CD4-positive, alpha-beta T cell treated with Interferon gamma for 1 hour (primary cell): ENCODE data around the gene KLC3.
"Not testable (repeated sequence)": the region's sequence is repeated elsewhere in the genome, so short reads cannot be mapped to it uniquely, and the experiment has no call there.

Source experiments
- DNase-seq: peaks from one replicate; pipeline ENCODE4 v3.0.0-alpha.2; 2020

KLC3 gene

GRCh38 chr19:45320997-45321775, 19.4 kb upstream of the KLC3 start:
- no peak for DNase-seq

- no peak for DNase-seq
Observed at GRCh38 chr19:45321848-45322247, 18.7 kb upstream of the KLC3 start.

GRCh38 chr19:45322311-45322710, 18.2 kb upstream of the KLC3 start:
- no peak for DNase-seq

GRCh38 chr19:45322744-45323281, 17.7 kb upstream of the KLC3 start, which contains the start of gene CKM:
Gene CKM (minus strand): TSS chr19:45322875. CDS start chr19:45319713, 3,162 bp downstream.
- no peak for DNase-seq

DNA sequence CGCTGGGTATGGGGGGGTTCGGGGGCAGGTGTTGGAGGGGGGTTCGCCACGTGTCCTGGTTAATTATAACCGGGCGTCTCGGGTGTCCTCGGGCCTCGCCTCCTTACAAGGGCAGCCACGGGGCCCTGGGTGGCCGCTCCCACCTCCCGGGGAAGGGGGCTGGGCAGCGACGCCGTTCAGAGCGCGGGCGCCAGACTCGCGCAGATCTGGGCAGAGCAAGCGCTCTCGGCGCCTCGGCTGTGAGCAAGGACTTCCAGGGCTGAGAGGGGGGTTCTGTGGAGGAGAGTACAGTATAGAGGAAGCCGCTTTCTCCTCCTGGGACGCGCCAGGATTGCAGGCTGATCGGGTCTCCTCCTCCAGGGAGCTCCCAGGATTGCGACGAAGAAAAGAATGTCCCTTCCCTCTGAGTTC, 16.9 kb upstream of the KLC3 start:
- no peak for DNase-seq

DNA sequence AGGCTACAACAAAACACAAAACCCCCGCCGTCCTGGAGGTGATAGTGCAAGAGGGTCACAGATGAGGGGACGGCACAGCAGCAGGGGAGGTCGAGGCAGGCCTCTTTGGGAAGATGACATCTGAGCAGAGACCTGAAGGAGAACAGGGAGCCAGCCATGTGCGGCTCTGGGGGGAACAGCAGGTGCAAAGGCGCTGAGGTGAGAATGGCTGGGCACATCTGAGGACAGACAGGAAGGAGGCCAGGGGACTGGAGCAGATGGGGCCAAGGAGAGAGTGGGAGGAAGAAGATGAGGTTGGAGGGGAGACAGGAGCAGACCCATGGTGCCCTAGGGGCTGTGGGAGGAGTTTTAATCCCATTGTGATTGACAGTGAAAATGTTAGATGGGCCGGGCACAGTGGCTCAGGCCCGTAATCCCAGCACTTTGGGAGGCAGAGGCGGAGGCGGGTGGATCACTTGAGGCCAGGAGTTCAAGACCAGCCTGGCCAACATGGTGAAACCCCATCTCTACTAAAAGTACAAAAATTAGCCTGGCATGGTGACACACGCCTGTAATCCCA, 16.1 kb upstream of the KLC3 start:
- no peak for DNase-seq

DNA sequence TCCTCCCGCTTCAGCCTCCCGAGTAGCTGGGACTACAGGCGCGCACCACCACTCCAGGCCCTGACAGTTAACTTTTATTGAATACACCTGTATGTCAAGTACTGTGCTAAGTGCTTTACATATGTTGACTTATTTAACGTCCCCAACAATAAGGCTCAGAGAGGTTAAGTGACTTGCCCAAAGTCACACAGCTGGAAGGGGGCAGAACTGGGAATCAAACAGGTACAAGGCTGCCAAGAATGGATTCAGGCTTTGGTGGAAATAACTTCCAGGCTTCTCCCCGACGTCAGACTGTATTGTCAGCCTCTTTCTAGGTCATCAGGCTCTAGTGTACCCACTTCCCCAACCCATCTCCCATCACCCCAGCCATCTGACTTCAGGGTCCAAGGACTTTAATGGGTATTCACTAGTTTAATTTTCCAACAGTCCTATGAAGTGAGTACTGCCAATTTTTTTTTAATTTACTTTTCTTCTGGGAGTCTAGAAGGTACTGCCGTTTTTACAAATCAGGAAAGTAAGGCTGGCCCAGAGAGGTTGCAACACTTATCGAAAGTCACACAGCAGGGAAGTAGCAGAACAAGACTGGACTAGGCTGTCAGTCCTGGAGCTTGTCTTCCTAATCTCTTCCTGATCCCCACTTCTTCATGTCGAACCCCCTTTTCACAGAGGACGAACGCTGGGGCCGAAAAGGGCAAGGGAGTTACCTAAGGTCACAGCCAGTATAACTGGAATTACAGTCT, 13.0 kb upstream of the KLC3 start:
- no peak for DNase-seq

GRCh38 chr19:45331411-45331810, 9.1 kb upstream of the KLC3 start:
- no peak for DNase-seq

DNA sequence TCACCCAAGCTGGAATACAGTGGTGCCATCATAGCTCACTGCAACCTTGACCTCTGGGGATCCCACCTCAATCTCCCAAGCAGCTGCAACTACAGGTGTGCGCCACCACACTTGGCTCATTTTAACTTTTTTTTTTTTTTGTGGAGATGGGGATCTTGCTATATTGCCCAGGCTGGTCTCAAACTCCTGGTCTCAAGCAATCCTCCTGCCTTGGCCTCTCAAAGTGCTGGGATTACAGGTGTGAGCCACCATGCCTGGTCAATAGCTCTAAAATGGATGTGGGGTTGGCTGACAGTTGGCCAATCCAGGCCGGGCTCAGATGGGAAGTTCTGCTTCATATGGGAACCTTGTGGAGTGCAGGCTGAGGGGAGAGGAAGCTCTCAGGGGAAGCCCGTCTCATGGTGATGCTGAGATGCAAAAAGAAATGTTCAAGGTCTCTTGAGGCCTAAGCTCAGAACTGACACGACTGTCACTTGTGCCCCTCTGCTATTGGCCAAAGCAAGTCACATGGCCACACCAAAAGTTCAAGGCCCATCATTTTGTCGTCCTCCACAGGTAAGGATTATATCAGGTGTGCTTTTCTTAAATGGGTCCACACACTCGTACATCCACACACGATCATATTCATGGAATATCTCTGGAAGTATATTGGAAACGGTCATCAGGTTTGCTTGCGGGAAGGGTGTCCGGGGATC, 6.8 kb upstream of the KLC3 start:
- no peak for DNase-seq

- not testable (repeated sequence) for DNase-seq
Observed at GRCh38 chr19:45334881-45335280, 5.7 kb upstream of the KLC3 start.

DNA sequence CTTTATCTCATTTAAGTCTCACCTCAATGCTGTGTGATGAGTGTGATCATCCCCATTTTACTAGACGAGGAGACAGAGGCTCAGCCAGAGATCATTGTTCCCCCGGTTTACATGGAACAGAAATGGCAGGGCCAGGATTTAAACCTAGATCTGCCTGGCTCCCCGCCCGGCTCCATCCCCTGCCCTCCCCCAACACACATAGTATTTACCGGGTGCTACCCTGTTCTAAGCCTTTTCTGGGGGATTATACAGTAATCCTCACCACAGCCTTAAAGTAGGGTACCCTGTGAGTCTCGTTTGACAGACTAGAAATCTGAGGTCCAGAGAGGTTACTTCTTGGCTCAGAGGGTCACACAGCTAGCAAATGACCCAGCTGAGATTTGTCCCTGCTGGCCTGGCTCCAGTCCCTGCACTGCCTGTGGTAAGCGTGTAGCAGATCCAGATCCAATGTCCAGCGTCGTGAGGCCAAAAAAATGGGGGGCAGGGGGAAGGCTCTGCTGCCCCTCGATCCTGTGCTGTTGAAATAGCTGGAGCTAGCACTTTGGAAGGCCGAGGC, 3.8 kb upstream of the KLC3 start:
- DNase-seq, result no peak

GRCh38 chr19:45339629-45340028, 921 bp upstream of the KLC3 start:
- DNase-seq, result no peak

GRCh38 chr19:45340899-45341453, 426 bp downstream of the KLC3 start:
- no peak for DNase-seq

GRCh38 chr19:45342911-45343310, 2.4 kb downstream of the KLC3 start:
- DNase-seq, result no peak

DNA sequence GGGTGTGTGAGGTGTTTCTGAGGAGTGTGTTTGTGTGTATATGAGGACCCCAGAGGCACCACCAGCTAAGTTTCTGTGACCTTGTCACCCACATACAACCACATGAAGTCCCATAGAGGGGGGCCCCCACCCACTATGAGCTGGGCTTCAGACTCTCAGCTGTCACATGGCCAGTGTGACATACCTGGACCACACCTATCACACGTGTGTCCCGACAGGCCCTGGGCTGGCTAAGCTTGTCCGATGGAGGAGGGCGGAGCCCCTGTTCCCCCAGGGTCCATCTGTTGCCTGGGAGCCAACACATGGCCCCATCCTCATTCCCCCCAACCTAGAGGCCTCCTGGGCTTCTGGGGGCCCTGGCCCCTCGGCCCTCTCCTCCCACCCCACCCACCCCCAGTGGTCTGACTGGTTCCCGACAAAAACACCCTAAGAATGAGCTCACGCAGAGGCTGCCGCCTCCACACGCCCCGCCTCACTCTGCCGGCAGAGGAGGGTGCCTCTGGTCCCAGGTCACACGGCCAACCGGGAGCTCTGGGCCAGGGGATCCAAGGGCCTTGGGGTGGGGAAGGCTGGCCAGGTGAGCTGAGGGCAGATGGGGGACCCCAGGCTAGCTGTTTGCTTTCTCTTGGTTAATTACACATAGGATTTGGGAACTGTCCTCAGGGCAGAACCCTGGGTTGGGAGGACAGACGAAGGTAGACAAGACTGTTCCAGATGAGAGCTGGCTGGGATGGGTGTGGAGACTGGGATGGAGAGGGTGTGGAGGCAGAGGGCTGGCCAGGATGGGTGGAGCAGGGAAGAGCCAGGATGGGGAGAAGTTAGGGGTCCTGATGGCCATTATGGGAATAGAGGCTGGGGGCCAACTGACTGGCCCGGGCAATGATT, 4.3 kb downstream of the KLC3 start:
- DNase-seq, result no peak

DNA sequence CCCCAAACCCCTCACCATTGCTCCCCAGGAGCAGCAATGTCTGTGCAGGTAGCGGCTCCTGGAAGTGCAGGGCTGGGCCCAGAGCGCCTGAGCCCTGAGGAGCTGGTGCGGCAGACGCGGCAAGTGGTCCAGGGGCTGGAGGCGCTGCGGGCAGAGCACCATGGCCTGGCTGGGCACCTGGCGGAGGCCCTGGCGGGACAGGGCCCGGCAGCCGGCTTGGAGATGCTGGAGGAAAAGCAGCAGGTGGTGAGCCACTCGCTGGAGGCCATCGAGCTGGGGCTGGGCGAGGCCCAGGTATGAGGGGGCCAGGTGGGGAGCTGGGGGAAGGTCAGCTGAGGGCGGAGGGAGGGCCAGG, 4.9 kb downstream of the KLC3 start:
- no peak for DNase-seq

GRCh38 chr19:45346449-45346848, 5.9 kb downstream of the KLC3 start:
- no peak for DNase-seq

GRCh38 chr19:45347570-45348366, 7.2 kb downstream of the KLC3 start:
- no peak for DNase-seq

- no peak for DNase-seq
Observed at GRCh38 chr19:45348367-45349125, 8.0 kb downstream of the KLC3 start.

DNA sequence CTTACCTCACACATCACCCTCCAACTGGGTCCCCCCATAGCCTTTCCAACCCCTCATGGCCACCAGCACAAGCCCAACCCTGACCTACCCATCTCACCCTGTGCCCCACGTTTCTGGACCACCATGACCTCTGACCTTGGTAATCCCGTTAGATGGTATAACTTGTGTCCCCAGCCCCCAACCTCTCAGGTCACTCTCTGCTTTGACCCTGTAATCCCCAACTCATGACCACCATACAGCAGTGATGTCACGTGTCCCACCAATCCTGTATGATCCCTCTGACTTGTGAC, 8.5 kb downstream of the KLC3 start:
- DNase-seq, result no peak
